Measurements from ENCODE around the gene GPC3. TPM values are rescaled to one million over a fixed set of nuclear protein-coding genes. Genes with fewer than 3 reads are reported as not detected.

GPC3 gene
- total RNA-seq, 4 donors from 2014 or later, result 8.4 to 28.2 (median 20.4) TPM

- Histone ChIP-seq H3K27me3 (no peaks in the 10 kb centered on the region), H3K9me3 (no peaks in the 10 kb centered on the region), H3K4me1 (no peaks in the 10 kb centered on the region), H3K4me3 (replicated peaks in 1 of 3) (no peak overlapping the region), H3K27ac (no peak overlapping the region), H3K36me3 (no peaks in the 10 kb centered on the region)
- TF ChIP-seq POLR2A (IDR thresholded peaks at IDR 0.05) (no peak), CTCF (IDR thresholded peaks at IDR 0.05) (no peak)
- DNase-seq, result no peak
- WGBS, 2 donors, result 76 to 78% methylated on average over 4 of the region's 4 CpGs
- intact Hi-C loops (cut with DNase I), result no loop called here
Observed at GRCh38 chrX:133884430-133885394, 100.7 kb downstream of the GPC3 start.

DNA sequence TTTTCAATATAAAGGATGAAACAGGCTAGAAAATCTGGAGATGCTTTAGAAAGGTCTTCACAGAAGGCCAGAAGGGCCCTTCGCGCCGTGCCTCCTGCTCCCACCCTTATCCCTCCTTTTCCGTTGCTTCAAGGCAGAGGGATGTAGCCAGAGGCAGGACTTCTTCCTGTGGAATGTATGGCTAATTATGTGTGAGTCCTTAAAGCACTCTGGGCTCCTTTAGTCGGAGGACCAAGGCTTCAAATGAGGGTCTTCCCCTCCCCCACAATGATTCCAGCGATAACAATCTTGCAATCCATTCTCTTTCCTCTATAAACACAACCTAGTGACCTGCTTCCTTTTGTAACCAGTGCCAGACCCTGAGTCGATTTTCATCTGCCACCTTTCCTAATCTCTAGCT, 103.5 kb downstream of the GPC3 start:
- WGBS, 2 donors, result 54 to 57% methylated on average over 7 of the region's 7 CpGs
- DNase-seq, result no peak

GRCh38 chrX:133881007-133881406, 104.4 kb downstream of the GPC3 start:
- Histone ChIP-seq H3K27ac (no peak overlapping the region), H3K4me3 (replicated peaks in 1 of 3) (no peak overlapping the region), H3K36me3 (no peaks in the 10 kb centered on the region), H3K9me3 (no peaks in the 10 kb centered on the region), H3K27me3 (no peaks in the 10 kb centered on the region), H3K4me1 (no peaks in the 10 kb centered on the region)
- TF ChIP-seq POLR2A (IDR thresholded peaks at IDR 0.05), result no peak
- TF ChIP-seq CTCF (IDR thresholded peaks at IDR 0.05), result no peak
- intact Hi-C loops (cut with DNase I), result no loop called here
- 58 to 59% methylated on average over 4 of the region's 4 CpGs for WGBS, 2 donors
- no peak for DNase-seq

More for the DNA sequence above, 103.5 kb downstream of the GPC3 start:
- no peak overlapping the region for H3K27ac ChIP-seq
- no peaks in the 10 kb centered on the region for H3K36me3 ChIP-seq
- H3K4me3 ChIP-seq (replicated peaks in 1 of 3), result no peak overlapping the region
- no peaks in the 10 kb centered on the region for H3K4me1 ChIP-seq
- no peaks in the 10 kb centered on the region for H3K27me3 ChIP-seq
- TF ChIP-seq POLR2A (IDR thresholded peaks at IDR 0.05) (no peak), CTCF (IDR thresholded peaks at IDR 0.05) (no peak)
- no peaks in the 10 kb centered on the region for H3K9me3 ChIP-seq
- intact Hi-C loops (cut with DNase I), result no loop called here

GRCh38 chrX:133880032-133880443, 105.4 kb downstream of the GPC3 start:
- H3K4me3 ChIP-seq (replicated peaks in 1 of 3), result no peak overlapping the region
- no peaks in the 10 kb centered on the region for H3K36me3 ChIP-seq
- TF ChIP-seq POLR2A (IDR thresholded peaks at IDR 0.05) (no peak), CTCF (IDR thresholded peaks at IDR 0.05) (no peak)
- no peaks in the 10 kb centered on the region for H3K4me1 ChIP-seq
- no peak for DNase-seq
- no peaks in the 10 kb centered on the region for H3K27me3 ChIP-seq
- H3K9me3 ChIP-seq, result no peaks in the 10 kb centered on the region
- no peak overlapping the region for H3K27ac ChIP-seq
- intact Hi-C loops (cut with DNase I), result no loop called here
- WGBS, 2 donors, result 61 to 68% methylated on average over 4 of the region's 4 CpGs

- Histone ChIP-seq H3K27ac (no peak overlapping the region), H3K36me3 (no peaks in the 10 kb centered on the region), H3K4me3 (replicated peaks in 1 of 3) (no peak overlapping the region), H3K27me3 (no peaks in the 10 kb centered on the region), H3K4me1 (no peaks in the 10 kb centered on the region), H3K9me3 (no peaks in the 10 kb centered on the region)
- TF ChIP-seq CTCF (IDR thresholded peaks at IDR 0.05), result no peak
- TF ChIP-seq POLR2A (IDR thresholded peaks at IDR 0.05), result no peak
- intact Hi-C loops (cut with DNase I), result no loop called here
- 83 to 92% methylated on average over 3 of the region's 3 CpGs for WGBS, 2 donors
- no peak for DNase-seq
Observed at GRCh38 chrX:133878710-133879109, 106.7 kb downstream of the GPC3 start.

Measured in thyroid gland (tissue), 4 donors.